Adrenal gland (tissue), 5 donors: ENCODE data around the gene CMTM5.

ENCODE experiments used
- POLR2A ChIP-seq, 2 donors: fragments of 450-650 bp; IDR thresholded peaks; one replicate each; pipeline ENCODE4 v1.6.1; 2017; ENCODE audit warnings: antibody characterized with exemption in 2 of 2, mild to moderate bottlenecking in 2 of 2, moderate library complexity in 1 of 2
- TF ChIP-seq, protein P1 (sequence below), 6 experiments: fragments of 450-650 bp in 4 of 6; fragments of 200-600 bp in 2 of 6; sonication (generic) in 1 of 6; IDR thresholded peaks; 1 replicate in 5 of 6; 2 replicates in 1 of 6; pipeline versions ENCODE4 v1.5.1 to v1.8.0; 2016 to 2021; ENCODE audit warnings: antibody characterized with exemption in 6 of 6, mild to moderate bottlenecking in 2 of 6, moderate library complexity in 1 of 6
- donor health status: DM: no; HTN: no; CAD: no.

DNA sequence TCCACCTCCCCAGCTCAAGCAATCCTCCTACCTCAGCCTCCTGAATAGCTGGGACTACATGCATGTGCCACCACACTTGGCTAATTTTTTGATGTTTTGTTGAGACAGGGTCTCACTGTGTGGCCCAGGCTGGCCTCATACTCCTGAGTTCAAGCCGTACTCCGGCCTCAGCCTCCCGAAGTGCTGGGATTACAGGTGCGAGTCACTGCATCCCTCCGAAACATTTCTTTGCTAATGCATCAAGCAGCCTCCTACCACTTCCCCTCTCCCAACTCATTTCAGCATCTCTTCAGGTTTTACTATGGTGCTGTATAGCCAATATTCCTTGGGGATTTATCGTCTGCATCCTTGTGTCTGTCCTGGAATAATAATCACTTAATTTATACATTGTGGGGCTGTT, 21.9 kb upstream of the CMTM5 start:
- TF ChIP-seq, protein P1, sequence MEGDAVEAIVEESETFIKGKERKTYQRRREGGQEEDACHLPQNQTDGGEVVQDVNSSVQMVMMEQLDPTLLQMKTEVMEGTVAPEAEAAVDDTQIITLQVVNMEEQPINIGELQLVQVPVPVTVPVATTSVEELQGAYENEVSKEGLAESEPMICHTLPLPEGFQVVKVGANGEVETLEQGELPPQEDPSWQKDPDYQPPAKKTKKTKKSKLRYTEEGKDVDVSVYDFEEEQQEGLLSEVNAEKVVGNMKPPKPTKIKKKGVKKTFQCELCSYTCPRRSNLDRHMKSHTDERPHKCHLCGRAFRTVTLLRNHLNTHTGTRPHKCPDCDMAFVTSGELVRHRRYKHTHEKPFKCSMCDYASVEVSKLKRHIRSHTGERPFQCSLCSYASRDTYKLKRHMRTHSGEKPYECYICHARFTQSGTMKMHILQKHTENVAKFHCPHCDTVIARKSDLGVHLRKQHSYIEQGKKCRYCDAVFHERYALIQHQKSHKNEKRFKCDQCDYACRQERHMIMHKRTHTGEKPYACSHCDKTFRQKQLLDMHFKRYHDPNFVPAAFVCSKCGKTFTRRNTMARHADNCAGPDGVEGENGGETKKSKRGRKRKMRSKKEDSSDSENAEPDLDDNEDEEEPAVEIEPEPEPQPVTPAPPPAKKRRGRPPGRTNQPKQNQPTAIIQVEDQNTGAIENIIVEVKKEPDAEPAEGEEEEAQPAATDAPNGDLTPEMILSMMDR (IDR thresholded peaks at IDR 0.05), result no peak
- TF ChIP-seq POLR2A (IDR thresholded peaks at IDR 0.05), result no peak
